ENCODE measurements around the gene CPVL. TPM values are rescaled to one million over a fixed set of nuclear protein-coding genes. Genes with fewer than 3 reads are reported as not detected.

CPVL gene
- total and polyA plus RNA-seq, 2 of the 4 experiments (the other 2 are of a cell fraction), result not detected

- in situ Hi-C loops (cut with MboI; ENCODE audit: low sequenced_read_pairs), result no loop called here
- Histone ChIP-seq H3K56ac (ENCODE audit: extremely low read depth, insufficient read depth, low read length) (no peak overlapping the region), H2AK5ac (ENCODE audit: low read depth, low read length) (no peak overlapping the region), H2BK15ac (ENCODE audit: low read depth, low read length) (no peak overlapping the region), H2BK5ac (ENCODE audit: low read depth, low read length, poor library complexity, severe bottlenecking) (no peak overlapping the region), H3K36me3 (ENCODE audit: control insufficient read depth, insufficient read depth, low read length) (no peaks in the 10 kb centered on the region), H3K14ac (replicated peaks; ENCODE audit: low read depth, low read length) (no peak overlapping the region), H4K8ac (ENCODE audit: low read depth in 2 of 2, low read length in 2 of 2) (no peak overlapping the region), H2BK20ac (ENCODE audit: low read depth, low read length) (no peak overlapping the region), H2BK120ac (ENCODE audit: low read depth, low read length) (no peak overlapping the region), H2AK9ac (replicated peaks; ENCODE audit: low read depth, low read length, poor library complexity) (no peak overlapping the region), H3K27me3 (ENCODE audit: control insufficient read depth, insufficient read depth, low read length) (no peaks in the 10 kb centered on the region), H3K4me1 (ENCODE audit: control insufficient read depth, insufficient read depth, low read length) (no peaks in the 10 kb centered on the region), H3K9me3 (ENCODE audit: control insufficient read depth, insufficient read depth, low read length) (no peaks in the 10 kb centered on the region), H3K9me1 (ENCODE audit: insufficient read depth, low read length) (no peaks in the 10 kb centered on the region), H3K23ac (ENCODE audit: low read depth, low read length) (no peak overlapping the region), H3K27ac (ENCODE audit: insufficient read depth, low read length) (no peak overlapping the region), H3K4me2 (ENCODE audit: low read depth, low read length) (no peak overlapping the region), H4K20me1 (ENCODE audit: insufficient read depth, low read length) (no peaks in the 10 kb centered on the region), H3K79me1 (ENCODE audit: low read depth in 1 of 2, low read length in 2 of 2) (no peaks in the 10 kb centered on the region), H3K18ac (ENCODE audit: low read depth, low read length) (no peak overlapping the region), H4K91ac (ENCODE audit: insufficient read depth, low read depth, low read length) (no peak overlapping the region), H3K4me3 (ENCODE audit: insufficient read depth, low read depth, low read length) (no peak overlapping the region), H4K5ac (ENCODE audit: low read depth, low read length) (no peak overlapping the region), H2AFZ (replicated peaks; ENCODE audit: low read length, poor library complexity) (no peak overlapping the region), H3K4ac (ENCODE audit: low read depth, low read length) (no peak overlapping the region), H3K9ac (ENCODE audit: low read depth, low read length) (no peak overlapping the region)
- DNase-seq (no peak), ATAC-seq (ENCODE audit: low read depth) (no peak)
- CTCF ChIA-PET, result no interaction called here
- BruUV-seq (replicated peaks), result no TSS peak
- intact Hi-C loops (cut with micrococcal nuclease), result no loop called here
- no CpG with 5 or more reads among the region's 1 CpG for WGBS, 2 experiments (ENCODE audit: extremely low coverage in 2 of 2, insufficient read length in 1 of 2)
- POLR2A ChIA-PET (ENCODE audit: unreplicated experiment), result no interaction called here
- no peak for TF ChIP-seq SMC3 (IDR thresholded peaks at IDR 0.05; ENCODE audit: low read depth, low read length)
- no peak for TF ChIP-seq RFX5 (IDR thresholded peaks at IDR 0.05; ENCODE audit: low read depth, low read length)
- no peak for TF ChIP-seq CEBPB (IDR thresholded peaks at IDR 0.05; ENCODE audit: low read depth, low read length)
- TF ChIP-seq BHLHE40 (IDR thresholded peaks at IDR 0.05; ENCODE audit: low read depth, low read length), result no peak
- no peak for TF ChIP-seq RAD21 (IDR thresholded peaks at IDR 0.05; ENCODE audit: low read length)
- dilution Hi-C loops (cut with HindIII; ENCODE audit: low sequenced_read_pairs, unreplicated experiment), result no loop called here
Measured at GRCh38 chr7:29135846-29136245, 10.5 kb downstream of the CPVL start.

Measured in IMR-90 (cell line).